Kidney (tissue), 14 donors: ENCODE measurements around the gene RXRA. TPM values are rescaled to one million over a fixed set of nuclear protein-coding genes. Genes with fewer than 3 reads are reported as not detected.

Experiments used
- DNase-seq, 5 donors: peaks; one replicate each; pipeline ENCODE4 v3.0.0-alpha.2; 2013 to 2020
- FAIRE-seq: peaks from 2 replicates; lab custom pipeline; 2012; peaks lifted over from hg19 to GRCh38; lab: Jason Lieb, UNC
- H3K27ac ChIP-seq, 2 donors: one replicate each; pipeline ENCODE4 v1.7.0; 2013; ENCODE audit warnings: low read depth in 2 of 2, low read length in 2 of 2, inconsistent platforms in 1 of 2
- H3K27me3 ChIP-seq: one replicate; pipeline ENCODE4 v1.7.1; 2013; ENCODE audit warnings: low read length, inconsistent platforms; ENCODE audit not compliant: control insufficient read depth, insufficient read depth
- H3K36me3 ChIP-seq, 3 donors: one replicate each; pipeline versions ENCODE4 v1.7.0 to v1.7.1; 2013; ENCODE audit warnings: low read length in 3 of 3, control low read depth in 1 of 3, inconsistent platforms in 1 of 3; ENCODE audit not compliant: insufficient read depth in 3 of 3, control insufficient read depth in 2 of 3
- H3K4me1 ChIP-seq, 3 donors: one replicate each; pipeline versions ENCODE4 v1.7.0 to v1.7.1; 2013; ENCODE audit warnings: low read length in 3 of 3, inconsistent platforms in 1 of 3, low read depth in 1 of 3; ENCODE audit not compliant: control insufficient read depth in 2 of 3, insufficient read depth in 2 of 3
- H3K4me3 ChIP-seq, 3 donors: one replicate each; pipeline versions ENCODE4 v1.7.0 to v1.8.1; 2013; ENCODE audit warnings: low read length in 3 of 3, control low read depth in 1 of 3, inconsistent platforms in 1 of 3
- H3K9ac ChIP-seq, 3 donors: one replicate each; pipeline versions ENCODE4 v1.7.0 to v1.7.1; 2013; ENCODE audit warnings: low read length in 3 of 3, control low read depth in 1 of 3, inconsistent platforms in 1 of 3
- H3K9me3 ChIP-seq, 3 donors: one replicate each; pipeline versions ENCODE4 v1.7.0 to v1.7.1; 2013; ENCODE audit warnings: low read length in 3 of 3, control low read depth in 1 of 3, inconsistent platforms in 1 of 3; ENCODE audit not compliant: control insufficient read depth in 2 of 3, insufficient read depth in 1 of 3
- intact Hi-C: fragments of 100-400 bp; cut with DNase I; formaldehyde crosslinking; loops from one replicate; pipeline ENCODE4 v1.11.1; 2022
- polyA plus RNA-seq: library from polyadenylated mRNA; stranded (reverse); fragments of 350-450 nt; fragmentation: Illumina TruSeq; extraction: RNeasy Lipid Tissue Mini Kit (QIAGEN cat#74804); gene quantifications from one replicate; pipeline ENCODE4 v1.2.3, GENCODE V29; 2014; ENCODE audit warnings: low read depth, low replicate concordance; ENCODE audit not compliant: insufficient read depth
- total RNA-seq: library from RNA; stranded (reverse); fragmentation: NEBNext Ultra II Directional; extraction: Animal tissue kit (Norgen Biotek cat#: 25700); gene quantifications from one replicate; pipeline ENCODE4 v1.2.1, GENCODE V29; 2021
- TF ChIP-seq, protein P1 (sequence below): IDR thresholded peaks from 3 replicates; pipeline ENCODE4 v1.5.1; 2012; ENCODE audit warnings: mild to moderate bottlenecking, moderate library complexity, borderline replicate concordance; ENCODE audit not compliant: insufficient read depth; ENCODE audit errors: extremely low read depth
- donor health status: control.
- donor health status: control.
- donor health status: control.
- donor health status: control.
- donor health status: control.
- donor health status: DM: yes; HTN: yes; CAD: no.
- donor health status: Normal renal cell carcinoma (clear cell type).

RXRA gene
- total and polyA plus RNA-seq, 2 donors from 2014 or later: 24.0 to 49.5 TPM

DNA sequence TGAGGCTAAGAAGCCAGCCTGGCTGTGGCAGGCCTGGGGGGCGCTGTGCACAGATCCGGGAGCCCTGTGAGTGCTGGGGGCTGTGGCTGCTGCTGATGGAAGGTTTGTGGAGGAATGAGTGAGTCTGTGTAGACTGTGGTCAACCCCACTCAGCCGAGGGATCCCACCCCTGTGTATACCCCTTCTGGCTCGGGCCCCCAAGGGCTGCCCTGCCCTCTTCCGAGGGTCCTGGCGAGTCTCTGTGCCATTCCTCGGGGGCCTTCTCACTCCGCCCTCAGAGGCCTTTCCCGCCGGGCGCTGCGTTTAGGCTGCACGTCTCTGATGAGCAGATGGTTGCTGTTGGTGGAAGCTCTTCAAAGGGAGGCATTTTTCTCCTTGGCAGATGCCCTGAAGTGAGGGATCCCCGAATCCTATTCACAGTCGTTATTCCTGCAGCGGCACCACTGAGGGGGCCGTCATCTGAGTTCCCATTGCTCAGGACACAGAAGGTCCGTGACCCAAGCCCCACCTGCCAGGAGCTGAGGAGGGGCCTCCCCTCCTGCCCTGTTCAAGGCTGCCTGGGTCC, 94.1 kb downstream of the RXRA start:
- H3K9me3 ChIP-seq: no peaks in the 10 kb centered on the region
- FAIRE-seq (no peak), DNase-seq (no peak)
- H3K36me3 ChIP-seq: peaks cover 0 to 25% (median 3%) of the 10 kb centered on the region in 3 donors
- no peak overlapping the region for H3K9ac ChIP-seq
- TF ChIP-seq, protein P1, sequence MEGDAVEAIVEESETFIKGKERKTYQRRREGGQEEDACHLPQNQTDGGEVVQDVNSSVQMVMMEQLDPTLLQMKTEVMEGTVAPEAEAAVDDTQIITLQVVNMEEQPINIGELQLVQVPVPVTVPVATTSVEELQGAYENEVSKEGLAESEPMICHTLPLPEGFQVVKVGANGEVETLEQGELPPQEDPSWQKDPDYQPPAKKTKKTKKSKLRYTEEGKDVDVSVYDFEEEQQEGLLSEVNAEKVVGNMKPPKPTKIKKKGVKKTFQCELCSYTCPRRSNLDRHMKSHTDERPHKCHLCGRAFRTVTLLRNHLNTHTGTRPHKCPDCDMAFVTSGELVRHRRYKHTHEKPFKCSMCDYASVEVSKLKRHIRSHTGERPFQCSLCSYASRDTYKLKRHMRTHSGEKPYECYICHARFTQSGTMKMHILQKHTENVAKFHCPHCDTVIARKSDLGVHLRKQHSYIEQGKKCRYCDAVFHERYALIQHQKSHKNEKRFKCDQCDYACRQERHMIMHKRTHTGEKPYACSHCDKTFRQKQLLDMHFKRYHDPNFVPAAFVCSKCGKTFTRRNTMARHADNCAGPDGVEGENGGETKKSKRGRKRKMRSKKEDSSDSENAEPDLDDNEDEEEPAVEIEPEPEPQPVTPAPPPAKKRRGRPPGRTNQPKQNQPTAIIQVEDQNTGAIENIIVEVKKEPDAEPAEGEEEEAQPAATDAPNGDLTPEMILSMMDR: no peak
- no peak overlapping the region for H3K4me3 ChIP-seq
- H3K27me3 ChIP-seq: no peaks in the 10 kb centered on the region
- intact Hi-C loops: no loop called here
- no peak overlapping the region for H3K27ac ChIP-seq
- peaks cover 0 to 23% (median 5%) of the 10 kb centered on the region in 3 donors for H3K4me1 ChIP-seq

DNA sequence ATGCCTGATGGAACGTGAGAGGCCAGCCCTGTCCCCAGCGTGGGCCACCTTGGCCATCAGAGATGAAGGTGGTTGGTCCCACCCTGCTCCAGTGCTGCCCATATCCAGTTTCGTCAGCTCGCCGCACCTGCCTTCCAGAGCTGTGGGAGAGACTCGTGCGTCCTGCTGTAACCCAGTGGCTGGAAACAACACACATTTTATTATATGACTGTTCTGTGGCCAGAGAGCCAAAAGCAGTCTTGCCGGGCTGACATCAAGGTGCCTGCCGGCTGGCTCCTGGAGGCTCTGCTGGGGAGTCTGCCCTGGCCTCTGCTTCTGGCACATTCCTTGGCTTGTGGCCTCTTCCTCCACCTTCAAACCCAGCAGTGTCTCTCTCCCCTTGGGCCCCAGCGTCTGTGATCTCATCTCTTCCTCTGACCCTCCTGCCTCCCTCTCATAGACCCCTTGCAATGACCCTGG, 94.7 kb downstream of the RXRA start:
- FAIRE-seq (no peak), DNase-seq (no peak)
- peaks cover 0 to 25% (median 3%) of the 10 kb centered on the region in 3 donors for H3K36me3 ChIP-seq
- H3K27ac ChIP-seq: no peak overlapping the region
- TF ChIP-seq, protein P1: no peak
- no peak overlapping the region for H3K4me3 ChIP-seq
- peaks cover 0 to 23% (median 5%) of the 10 kb centered on the region in 3 donors for H3K4me1 ChIP-seq
- H3K9ac ChIP-seq: no peak overlapping the region
- H3K27me3 ChIP-seq: no peaks in the 10 kb centered on the region
- no peaks in the 10 kb centered on the region for H3K9me3 ChIP-seq
- intact Hi-C loops: no loop called here

DNA sequence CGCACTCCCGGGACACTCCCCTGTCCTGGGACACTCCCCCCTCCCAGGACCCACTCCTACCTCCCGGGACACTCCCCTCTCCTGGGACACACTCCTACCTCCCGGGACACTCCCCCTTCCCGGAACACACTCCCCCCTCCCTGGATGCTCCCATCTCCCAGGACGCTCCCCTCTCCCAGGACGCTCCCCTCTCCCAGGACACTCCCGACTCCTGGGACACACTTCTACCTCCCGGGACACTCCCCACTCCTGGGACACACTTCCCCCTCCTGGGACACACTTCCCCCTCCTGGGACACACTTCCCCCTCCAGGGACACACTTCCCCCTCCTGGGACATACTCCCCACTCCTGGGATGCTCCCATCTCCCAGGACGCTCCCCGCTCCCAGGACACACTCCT, 95.6 kb downstream of the RXRA start:
- no peak overlapping the region for H3K27ac ChIP-seq
- DNase-seq (no peak), FAIRE-seq (no peak)
- TF ChIP-seq, protein P1: no peak
- H3K27me3 ChIP-seq: no peaks in the 10 kb centered on the region
- no peak overlapping the region for H3K9ac ChIP-seq
- no peaks in the 10 kb centered on the region for H3K9me3 ChIP-seq
- intact Hi-C loops: no loop called here
- H3K36me3 ChIP-seq: peaks cover 0 to 23% (median 3%) of the 10 kb centered on the region in 3 donors
- H3K4me1 ChIP-seq: peaks cover 0 to 23% (median 5%) of the 10 kb centered on the region in 3 donors
- H3K4me3 ChIP-seq: no peak overlapping the region
